ENCODE measurements around the gene ACTRT2.

ACTRT2 gene

DNA sequence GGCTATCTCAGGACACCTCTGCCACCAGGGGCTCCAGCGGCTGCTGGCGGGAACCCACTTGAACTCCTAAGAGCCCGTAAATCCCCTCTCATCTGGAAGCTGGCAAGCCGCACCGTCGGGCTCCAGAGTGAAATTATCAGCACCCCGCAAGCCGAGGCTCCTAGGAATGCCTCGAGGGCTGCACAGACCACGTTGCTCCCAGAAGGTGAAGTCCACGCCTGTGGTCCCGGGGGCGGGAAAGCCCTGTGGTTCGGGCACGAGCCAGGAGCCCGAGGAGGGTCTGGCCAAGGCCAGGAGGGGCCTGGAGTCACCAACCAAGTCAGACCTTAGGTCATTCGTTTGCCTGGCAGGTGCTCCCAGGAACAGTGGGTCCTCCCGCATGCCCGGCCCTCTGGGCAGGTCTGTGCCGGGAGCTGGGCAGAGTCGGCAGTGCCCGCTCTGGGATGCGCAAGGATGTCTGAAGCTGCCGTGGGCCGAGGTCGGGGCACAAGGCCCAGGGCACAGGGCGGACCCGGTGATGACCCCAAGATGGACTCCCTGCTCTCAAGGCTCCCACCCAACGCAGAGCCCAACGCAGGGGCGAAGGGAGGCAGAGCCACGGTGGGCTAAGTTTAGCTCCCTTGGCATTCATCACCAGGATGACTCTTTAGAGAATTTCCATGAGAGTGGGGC, 8.9 kb downstream of the ACTRT2 start:
- peak overlapping the region; percentile 29 for H3K4me3 ChIP-seq (ENCODE audit: low read depth, low read length)
- no peak overlapping the region for H3K27ac ChIP-seq (ENCODE audit: low read depth, low read length)
- H3K4me2 ChIP-seq (ENCODE audit: low read length) = no peak overlapping the region
- H3K27me3 ChIP-seq (ENCODE audit: insufficient read depth, low read length) = no peaks in the 10 kb centered on the region
- no peak overlapping the region for H2BK120ac ChIP-seq (ENCODE audit: insufficient read depth, low read length, poor library complexity)
- H2BK12ac ChIP-seq (ENCODE audit: low read length) = no peak overlapping the region
- no peak overlapping the region for H3K14ac ChIP-seq (ENCODE audit: low read length)
- H3K79me2 ChIP-seq (ENCODE audit: control insufficient read depth, insufficient read depth, low read length, poor library complexity) = no peaks in the 10 kb centered on the region
- H3K23ac ChIP-seq (ENCODE audit: low read length) = no peak overlapping the region
- no peak overlapping the region for H2AFZ ChIP-seq (ENCODE audit: insufficient read depth, low read length, poor library complexity)
- no peaks in the 10 kb centered on the region for H3K79me1 ChIP-seq (ENCODE audit: low read length)
- H3K9me3 ChIP-seq (ENCODE audit: insufficient read depth, low read depth, low read length) = peaks cover 25% of the 10 kb centered on the region
- H4K8ac ChIP-seq (ENCODE audit: low read depth, low read length) = no peak overlapping the region
- H3K36me3 ChIP-seq (ENCODE audit: control insufficient read depth in 1 of 2, insufficient read depth in 2 of 2, low read length in 2 of 2) = no peaks in the 10 kb centered on the region
- no CpG with 5 or more reads among the region's 32 CpGs for WGBS (ENCODE audit: extremely low coverage, insufficient coverage, insufficient read length)
- no peak overlapping the region for H3K4ac ChIP-seq (ENCODE audit: low read depth, low read length)
- H3K9ac ChIP-seq (ENCODE audit: low read length) = no peak overlapping the region
- H4K91ac ChIP-seq (ENCODE audit: low read depth, low read length) = no peak overlapping the region
- H2AK5ac ChIP-seq (ENCODE audit: low read length) = no peak overlapping the region
- no peak overlapping the region for H4K12ac ChIP-seq (ENCODE audit: low read depth, low read length)
- no peak for DNase-seq
- H3K18ac ChIP-seq (ENCODE audit: low read length) = no peak overlapping the region
- H2BK5ac ChIP-seq (ENCODE audit: low read depth, low read length, poor library complexity) = no peak overlapping the region
- no peaks in the 10 kb centered on the region for H3K4me1 ChIP-seq (ENCODE audit: control insufficient read depth in 1 of 2, insufficient read depth in 2 of 2, low read length in 2 of 2)

DNA sequence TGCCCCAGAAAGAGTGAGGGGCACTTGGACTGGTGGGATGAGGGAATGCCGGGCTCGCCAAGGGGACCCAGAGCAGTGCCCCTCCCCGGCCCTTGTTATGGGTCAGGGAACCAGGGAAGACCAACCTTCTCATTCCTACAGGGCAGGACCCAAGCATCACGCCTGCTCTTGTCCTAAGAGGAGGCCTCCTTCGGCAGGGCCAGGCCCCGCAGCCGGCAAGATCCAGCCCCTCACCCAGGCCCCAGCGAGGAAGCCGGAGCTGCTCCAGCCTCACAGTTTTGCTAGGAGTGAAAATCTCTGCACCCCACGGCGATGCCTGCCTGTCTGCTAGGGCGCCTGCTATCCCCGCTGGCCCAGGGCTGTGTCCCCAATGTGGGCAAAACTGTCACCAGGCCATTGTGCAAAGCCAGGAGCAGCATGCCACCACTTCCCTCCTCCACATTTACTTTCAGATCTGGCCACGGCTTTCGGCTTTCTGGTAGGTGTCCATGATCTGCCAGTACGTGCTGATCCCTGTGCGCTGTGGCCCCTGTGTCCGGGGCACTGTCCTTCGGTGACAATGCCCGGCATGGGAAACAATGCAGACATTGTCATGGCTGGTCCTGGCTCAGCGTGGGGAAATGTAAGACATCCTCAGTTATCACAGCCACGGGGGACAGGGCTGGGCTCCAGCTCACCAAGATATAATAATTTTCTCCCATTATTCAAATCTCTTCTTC, 9.6 kb downstream of the ACTRT2 start:
- Histone ChIP-seq H3K27me3 (ENCODE audit: insufficient read depth, low read length) (no peaks in the 10 kb centered on the region), H3K4ac (ENCODE audit: low read depth, low read length) (no peak overlapping the region), H3K9ac (ENCODE audit: low read length) (no peak overlapping the region), H3K4me1 (ENCODE audit: control insufficient read depth in 1 of 2, insufficient read depth in 2 of 2, low read length in 2 of 2) (no peaks in the 10 kb centered on the region), H2AFZ (ENCODE audit: insufficient read depth, low read length, poor library complexity) (no peak overlapping the region), H4K91ac (ENCODE audit: low read depth, low read length) (no peak overlapping the region), H2BK120ac (ENCODE audit: insufficient read depth, low read length, poor library complexity) (no peak overlapping the region), H3K36me3 (ENCODE audit: control insufficient read depth in 1 of 2, insufficient read depth in 2 of 2, low read length in 2 of 2) (no peaks in the 10 kb centered on the region), H3K9me3 (ENCODE audit: insufficient read depth, low read depth, low read length) (peaks cover 23% of the 10 kb centered on the region), H3K27ac (ENCODE audit: low read depth, low read length) (no peak overlapping the region), H2BK12ac (ENCODE audit: low read length) (no peak overlapping the region), H3K79me1 (ENCODE audit: low read length) (no peaks in the 10 kb centered on the region), H4K12ac (ENCODE audit: low read depth, low read length) (no peak overlapping the region), H3K23ac (ENCODE audit: low read length) (no peak overlapping the region), H3K18ac (ENCODE audit: low read length) (no peak overlapping the region), H3K14ac (ENCODE audit: low read length) (no peak overlapping the region), H3K4me3 (ENCODE audit: low read depth, low read length) (peak overlapping the region; percentile 29), H3K4me2 (ENCODE audit: low read length) (no peak overlapping the region), H2AK5ac (ENCODE audit: low read length) (no peak overlapping the region), H3K79me2 (ENCODE audit: control insufficient read depth, insufficient read depth, low read length, poor library complexity) (no peaks in the 10 kb centered on the region), H2BK5ac (ENCODE audit: low read depth, low read length, poor library complexity) (no peak overlapping the region), H4K8ac (ENCODE audit: low read depth, low read length) (no peak overlapping the region)
- no CpG with 5 or more reads among the region's 22 CpGs for WGBS (ENCODE audit: extremely low coverage, insufficient coverage, insufficient read length)
- no peak for DNase-seq

DNA sequence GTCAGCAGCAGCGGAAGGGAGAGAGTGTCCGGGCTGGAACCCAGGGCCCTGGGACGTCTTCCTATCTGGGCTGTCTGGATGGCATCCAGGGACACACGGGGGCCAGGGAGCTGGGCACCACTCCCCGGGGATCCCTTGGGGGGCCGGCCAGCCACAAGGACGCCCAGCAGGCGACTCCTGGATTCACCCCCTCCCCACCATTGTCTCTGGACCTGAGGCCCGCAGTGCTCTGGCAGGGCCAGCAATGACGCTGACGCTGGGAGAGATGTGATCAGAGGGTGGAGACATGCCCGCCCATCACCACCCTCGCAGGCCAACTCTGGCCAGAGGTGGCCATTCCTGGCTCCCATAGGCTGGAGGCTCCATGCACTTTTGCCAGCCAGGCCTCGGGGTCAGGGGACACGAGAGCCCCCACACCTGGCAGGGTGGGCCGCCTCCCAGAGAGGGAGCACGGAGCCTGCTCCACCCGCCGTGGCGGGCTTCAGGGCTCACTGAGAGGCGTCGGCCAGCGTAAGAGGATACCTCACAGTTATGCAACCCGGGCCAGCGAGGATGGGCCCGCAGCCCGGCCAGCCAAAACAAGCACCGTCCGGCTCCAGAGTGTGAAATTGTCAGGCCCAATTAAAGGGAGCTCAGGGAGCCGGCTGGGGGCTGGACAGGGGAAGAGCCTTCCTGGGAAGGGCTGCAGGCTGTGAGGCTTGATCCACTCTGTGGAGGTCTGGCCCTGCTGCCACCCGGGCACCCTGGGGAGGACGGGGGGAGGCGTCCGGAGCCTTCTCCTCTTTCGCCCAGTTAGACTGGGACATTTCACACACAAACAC, 10.3 kb downstream of the ACTRT2 start:
- H3K9me3 ChIP-seq (ENCODE audit: insufficient read depth, low read depth, low read length) = peaks cover 19% of the 10 kb centered on the region
- no CpG with 5 or more reads among the region's 35 CpGs for WGBS (ENCODE audit: extremely low coverage, insufficient coverage, insufficient read length)
- H2BK12ac ChIP-seq (ENCODE audit: low read length) = no peak overlapping the region
- no peaks in the 10 kb centered on the region for H3K27me3 ChIP-seq (ENCODE audit: insufficient read depth, low read length)
- H4K91ac ChIP-seq (ENCODE audit: low read depth, low read length) = no peak overlapping the region
- no peak overlapping the region for H2BK5ac ChIP-seq (ENCODE audit: low read depth, low read length, poor library complexity)
- H3K4ac ChIP-seq (ENCODE audit: low read depth, low read length) = no peak overlapping the region
- no peaks in the 10 kb centered on the region for H3K4me1 ChIP-seq (ENCODE audit: control insufficient read depth in 1 of 2, insufficient read depth in 2 of 2, low read length in 2 of 2)
- H4K8ac ChIP-seq (ENCODE audit: low read depth, low read length) = no peak overlapping the region
- no peaks in the 10 kb centered on the region for H3K79me1 ChIP-seq (ENCODE audit: low read length)
- H3K27ac ChIP-seq (ENCODE audit: low read depth, low read length) = no peak overlapping the region
- H3K18ac ChIP-seq (ENCODE audit: low read length) = no peak overlapping the region
- no peaks in the 10 kb centered on the region for H3K36me3 ChIP-seq (ENCODE audit: control insufficient read depth in 1 of 2, insufficient read depth in 2 of 2, low read length in 2 of 2)
- H2BK120ac ChIP-seq (ENCODE audit: insufficient read depth, low read length, poor library complexity) = no peak overlapping the region
- H4K12ac ChIP-seq (ENCODE audit: low read depth, low read length) = no peak overlapping the region
- H3K14ac ChIP-seq (ENCODE audit: low read length) = no peak overlapping the region
- H3K4me2 ChIP-seq (ENCODE audit: low read length) = no peak overlapping the region
- H3K79me2 ChIP-seq (ENCODE audit: control insufficient read depth, insufficient read depth, low read length, poor library complexity) = no peaks in the 10 kb centered on the region
- H3K9ac ChIP-seq (ENCODE audit: low read length) = no peak overlapping the region
- DNase-seq = no peak
- H2AFZ ChIP-seq (ENCODE audit: insufficient read depth, low read length, poor library complexity) = no peak overlapping the region
- H3K4me3 ChIP-seq (ENCODE audit: low read depth, low read length) = no peak overlapping the region
- no peak overlapping the region for H2AK5ac ChIP-seq (ENCODE audit: low read length)
- H3K23ac ChIP-seq (ENCODE audit: low read length) = no peak overlapping the region

DNA sequence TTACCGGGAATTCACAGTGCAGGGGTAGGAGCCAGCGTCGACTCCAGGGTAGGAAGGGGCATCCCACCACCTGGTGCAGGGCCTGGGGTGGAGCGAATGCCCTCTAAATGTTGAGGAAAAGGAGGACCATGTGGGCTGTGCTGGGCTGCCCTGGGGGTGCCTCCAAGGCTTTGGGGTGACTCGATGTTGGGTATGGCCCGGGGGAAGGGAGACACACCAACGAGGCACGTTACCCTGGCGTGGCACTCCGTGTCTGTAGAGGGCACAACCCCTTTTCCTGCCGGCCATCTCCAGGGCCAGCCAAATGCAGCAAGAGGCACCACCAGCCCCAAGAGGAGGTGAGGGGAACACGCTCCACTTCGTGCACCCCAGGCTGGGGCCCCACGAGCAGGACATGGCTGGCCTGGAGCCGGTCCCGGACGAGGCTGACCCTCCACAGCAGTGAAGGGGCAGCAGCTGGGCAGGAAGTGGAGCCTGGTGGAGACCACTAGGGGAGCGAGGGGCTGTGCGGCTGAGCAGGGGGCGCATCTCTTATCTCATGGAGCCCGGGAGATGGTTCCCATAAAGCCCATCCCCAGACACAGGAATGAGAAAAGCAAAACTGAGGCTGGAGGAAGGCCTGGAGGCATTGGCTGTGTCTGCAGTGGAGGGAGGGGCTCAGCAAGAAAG, 11.2 kb downstream of the ACTRT2 start:
- H3K23ac ChIP-seq (ENCODE audit: low read length) = no peak overlapping the region
- no peaks in the 10 kb centered on the region for H3K79me1 ChIP-seq (ENCODE audit: low read length)
- no peak overlapping the region for H4K12ac ChIP-seq (ENCODE audit: low read depth, low read length)
- no peak overlapping the region for H2AFZ ChIP-seq (ENCODE audit: insufficient read depth, low read length, poor library complexity)
- no peak overlapping the region for H2BK12ac ChIP-seq (ENCODE audit: low read length)
- H3K27ac ChIP-seq (ENCODE audit: low read depth, low read length) = no peak overlapping the region
- no peak for DNase-seq
- peaks cover 13% of the 10 kb centered on the region for H3K9me3 ChIP-seq (ENCODE audit: insufficient read depth, low read depth, low read length)
- no peak overlapping the region for H2BK120ac ChIP-seq (ENCODE audit: insufficient read depth, low read length, poor library complexity)
- H2BK5ac ChIP-seq (ENCODE audit: low read depth, low read length, poor library complexity) = no peak overlapping the region
- H3K9ac ChIP-seq (ENCODE audit: low read length) = no peak overlapping the region
- no peak overlapping the region for H3K4me3 ChIP-seq (ENCODE audit: low read depth, low read length)
- H2AK5ac ChIP-seq (ENCODE audit: low read length) = no peak overlapping the region
- H3K4ac ChIP-seq (ENCODE audit: low read depth, low read length) = no peak overlapping the region
- no peaks in the 10 kb centered on the region for H3K27me3 ChIP-seq (ENCODE audit: insufficient read depth, low read length)
- no CpG with 5 or more reads among the region's 21 CpGs for WGBS (ENCODE audit: extremely low coverage, insufficient coverage, insufficient read length)
- H3K79me2 ChIP-seq (ENCODE audit: control insufficient read depth, insufficient read depth, low read length, poor library complexity) = no peaks in the 10 kb centered on the region
- H4K8ac ChIP-seq (ENCODE audit: low read depth, low read length) = no peak overlapping the region
- H3K4me1 ChIP-seq (ENCODE audit: control insufficient read depth in 1 of 2, insufficient read depth in 2 of 2, low read length in 2 of 2) = no peaks in the 10 kb centered on the region
- no peak overlapping the region for H3K4me2 ChIP-seq (ENCODE audit: low read length)
- no peak overlapping the region for H3K18ac ChIP-seq (ENCODE audit: low read length)
- H3K36me3 ChIP-seq (ENCODE audit: control insufficient read depth in 1 of 2, insufficient read depth in 2 of 2, low read length in 2 of 2) = no peaks in the 10 kb centered on the region
- no peak overlapping the region for H4K91ac ChIP-seq (ENCODE audit: low read depth, low read length)
- no peak overlapping the region for H3K14ac ChIP-seq (ENCODE audit: low read length)
